OCI-LY3 (cell line): ENCODE results near the gene CHPT1.

Source experiments
- CTCF ChIP-seq: fragments of 200-600, 300-600 bp; sonication (generic); IDR thresholded peaks from 2 replicates; pipeline ENCODE4 v1.5.1; 2014; ENCODE audit warnings: antibody characterized with exemption, low read length, low read depth
- EZH2phosphoT487 ChIP-seq: fragments of 200-600 bp; shearing (Covaris generic); IDR thresholded peaks from 2 replicates; pipeline ENCODE4 v1.6.1; 2018; ENCODE audit warnings: antibody characterized with exemption, mixed run types, low read depth

GRCh38 chr12:101671833-101672232, 25.6 kb upstream of the CHPT1 start:
- TF ChIP-seq CTCF (no peak), EZH2phosphoT487 (no peak)
